Panc1 (cell line): ENCODE data around the gene TMEM154. TPM values are rescaled to one million over a fixed set of nuclear protein-coding genes. Genes with fewer than 3 reads are reported as not detected.

Experiments
- ATAC-seq: fragments of 200-7000 bp; cut with Tn5 transposase; 2 replicates; pipeline ENCODE4 v1.9.1; 2020; ENCODE audit warnings: mild to moderate bottlenecking, moderate library complexity
- Bru-seq: library from RNA; stranded (reverse); fragments of 400-500 nt; gene quantifications from one replicate; lab custom pipeline; 2021; lab: Mats Ljungman, UMichigan
- BruChase-seq, 2 experiments: library from RNA; stranded (reverse); fragments of 400-500 nt; gene quantifications; one replicate each; lab custom pipeline; 2021; lab: Mats Ljungman, UMichigan
- BruUV-seq: library from RNA; stranded (reverse); fragments of 400-500 nt; replicated peaks from 2 replicates; lab custom pipeline; 2021; lab: Mats Ljungman, UMichigan
- CTCF ChIA-PET: fragments of 300-600 bp; sonication (Branson Sonifier 250); formaldehyde crosslinking; loops from one replicate; lab custom pipeline; 2022; ENCODE audit warnings: antibody characterized with exemption; lab: Charles Lee
- POLR2A ChIA-PET: fragments of 300-600 bp; sonication (Branson Sonifier 250); formaldehyde crosslinking; loops from one replicate; lab custom pipeline; 2022; ENCODE audit warnings: antibody characterized with exemption; lab: Charles Lee
- DNase-seq: peaks from one replicate; pipeline ENCODE4 v3.0.0-alpha.2; 2010; ENCODE audit warnings: low read depth, low spot score
- H3K27ac ChIP-seq: 2 replicates; pipeline ENCODE4 v1.5.1; 2011; ENCODE audit warnings: mild to moderate bottlenecking, low read length, inconsistent platforms
- H3K27me3 ChIP-seq: fragments of 200-500 bp; sonication (Bioruptor generic); 2 replicates; pipeline ENCODE4 v1.6.0; 2014; ENCODE audit warnings: low read length, inconsistent platforms; ENCODE audit not compliant: control insufficient read depth, insufficient read depth
- H3K36me3 ChIP-seq: fragments of 200-500 bp; sonication (Bioruptor generic); 2 replicates; pipeline ENCODE4 v1.5.1; 2014; ENCODE audit warnings: inconsistent platforms, mild to moderate bottlenecking, low read length, moderate library complexity; ENCODE audit not compliant: control insufficient read depth, insufficient read depth
- H3K4me1 ChIP-seq: 2 replicates; pipeline ENCODE4 v1.5.1; 2011; ENCODE audit warnings: inconsistent platforms, mild to moderate bottlenecking, low read length, moderate library complexity; ENCODE audit not compliant: control insufficient read depth, insufficient read depth
- H3K4me3 ChIP-seq, 2 experiments: 2 replicates each; pipeline ENCODE4 v1.5.1; 2011 to 2012; ENCODE audit warnings: low read depth in 2 of 2, low read length in 2 of 2, mild to moderate bottlenecking in 2 of 2, inconsistent platforms in 1 of 2, moderate library complexity in 1 of 2
- H3K9me3 ChIP-seq: fragments of 200-500 bp; sonication (Bioruptor generic); 2 replicates; pipeline ENCODE4 v1.5.1; 2014; ENCODE audit warnings: low read depth, mild to moderate bottlenecking, inconsistent platforms, low read length, moderate library complexity; ENCODE audit not compliant: control insufficient read depth, insufficient read depth
- CTCF ChIP-seq: fragments of 450-650 bp; IDR thresholded peaks from 2 replicates; pipeline ENCODE4 v1.5.1; 2017; ENCODE audit warnings: mild to moderate bottlenecking
- POLR2AphosphoS5 ChIP-seq: IDR thresholded peaks from 2 replicates; pipeline ENCODE4 v1.6.1; 2012; ENCODE audit warnings: mild to moderate bottlenecking, low read depth, low read length, moderate library complexity
- REST ChIP-seq, 2 experiments: IDR thresholded peaks; 2 replicates each; pipeline ENCODE4 v1.6.1; 2011 to 2012; ENCODE audit warnings: low read depth in 2 of 2, control low read depth in 1 of 2, low read length in 1 of 2, mild to moderate bottlenecking in 1 of 2, moderate library complexity in 1 of 2; ENCODE audit not compliant: insufficient read depth in 1 of 2
- SIN3A ChIP-seq: IDR thresholded peaks from 2 replicates; pipeline ENCODE4 v1.6.1; 2012; ENCODE audit warnings: low read depth, mild to moderate bottlenecking, low read length, moderate library complexity, borderline replicate concordance; ENCODE audit not compliant: insufficient read depth
- TCF7L2 ChIP-seq: IDR thresholded peaks from 2 replicates; pipeline ENCODE4 v1.6.1; 2011; ENCODE audit warnings: mild to moderate bottlenecking, low read depth, low read length, inconsistent platforms
- in situ Hi-C: cut with HindIII; loops from 2 replicates; pipeline ENCODE4 v1.10.0; 2016; ENCODE audit warnings: low sequenced_read_pairs, low pct_unique_long_range_greater_than_20kb
- intact Hi-C: fragments of 100-400 bp; cut with micrococcal nuclease; formaldehyde crosslinking; loops from one replicate; pipeline ENCODE4 v1.10.0; 2022; ENCODE audit not compliant: unreplicated experiment
- long read RNA-seq: library from polyadenylated mRNA; unstranded; transcript quantifications from one replicate; pipeline ENCODE4 v2.0.0, GENCODE V29; 2021; ENCODE audit not compliant: unreplicated experiment
- polyA plus RNA-seq: library from polyadenylated mRNA; unstranded; fragments of >200 nt; gene quantifications from one replicate; pipeline ENCODE4 v1.2.1, GENCODE V29; 2012; ENCODE audit warnings: missing spikeins; ENCODE audit not compliant: insufficient read length
- total RNA-seq: library from RNA; stranded (reverse); gene quantifications from one replicate; pipeline ENCODE4 v1.2.1, GENCODE V29; 2021; ENCODE audit not compliant: unreplicated experiment

The TMEM154 gene
- total RNA-seq, result 0.15 TPM
- 0.02 TPM for polyA plus RNA-seq
- percentile 9 among the genes with signal in this experiment for Bru-seq, nascent RNA
- BruChase-seq, experiment 1, labeled RNA remaining after a 2-hour chase, result percentile 9 among the genes with signal in this experiment
- percentile 14 among the genes with signal in this experiment for BruChase-seq, experiment 2, labeled RNA remaining after a 6-hour chase
- long read RNA-seq, result 0 reads

- ChIA-PET POLR2A (no interaction called here), CTCF (no interaction called here)
- peak; percentile 87 for ATAC-seq
- no peaks in the 10 kb centered on the region for H3K9me3 ChIP-seq
- H3K4me3 ChIP-seq, result peak within 1 kb of the TSS; percentile 36 to 38
- H3K27ac ChIP-seq, result no peak within 1 kb of the TSS
- no TSS peak for BruUV-seq
- no peak for DNase-seq
- peaks cover 4% of the 10 kb centered on the region; the same call in 1 of the 2 replicates for H3K27me3 ChIP-seq
- intact Hi-C loops (no loop called here), in situ Hi-C loops (no loop called here)
- TF ChIP-seq REST (IDR thresholded peaks at IDR 0.05; ENCODE audit: insufficient read depth in 1 of 2, low read depth in 2 of 2, low read length in 1 of 2) (no peak), SIN3A (no peak), CTCF (no peak), POLR2AphosphoS5 (no peak), TCF7L2 (no peak)
- no peaks in the 10 kb centered on the region; the same call in 1 of the 2 replicates for H3K4me1 ChIP-seq
- H3K36me3 ChIP-seq, result no peaks in the 10 kb centered on the region
Measured at GRCh38 chr4:152679414-152680281, at the start of gene TMEM154. Gene TMEM154, minus strand, starts transcription at chr4:152679997. Its CDS starts 64 bp downstream, at chr4:152679933.

GRCh38 chr4:152729466-152729865, 49.7 kb upstream of the TMEM154 start:
- H3K9me3 ChIP-seq, result no peaks in the 10 kb centered on the region
- ATAC-seq (no peak), DNase-seq (no peak)
- in situ Hi-C loops, result no loop called here
- CTCF ChIA-PET, result no interaction called here
- H3K4me1 ChIP-seq, result no peaks in the 10 kb centered on the region
- peaks cover 2% of the 10 kb centered on the region; the same call in 1 of the 2 replicates for H3K27me3 ChIP-seq
- POLR2A ChIA-PET, result no interaction called here
- H3K27ac ChIP-seq, result no peak overlapping the region
- TF ChIP-seq SIN3A, result no peak
- TF ChIP-seq TCF7L2, result no peak
- TF ChIP-seq POLR2AphosphoS5, result no peak
- no peak for TF ChIP-seq CTCF
- TF ChIP-seq REST (IDR thresholded peaks at IDR 0.05; ENCODE audit: insufficient read depth in 1 of 2, low read depth in 2 of 2, low read length in 1 of 2), result no peak
- H3K36me3 ChIP-seq, result no peaks in the 10 kb centered on the region
- no peak overlapping the region for H3K4me3 ChIP-seq
- BruUV-seq, result no TSS peak
- intact Hi-C loops, result no loop called here
